ENCODE measurements around the gene ANO2.

DNA sequence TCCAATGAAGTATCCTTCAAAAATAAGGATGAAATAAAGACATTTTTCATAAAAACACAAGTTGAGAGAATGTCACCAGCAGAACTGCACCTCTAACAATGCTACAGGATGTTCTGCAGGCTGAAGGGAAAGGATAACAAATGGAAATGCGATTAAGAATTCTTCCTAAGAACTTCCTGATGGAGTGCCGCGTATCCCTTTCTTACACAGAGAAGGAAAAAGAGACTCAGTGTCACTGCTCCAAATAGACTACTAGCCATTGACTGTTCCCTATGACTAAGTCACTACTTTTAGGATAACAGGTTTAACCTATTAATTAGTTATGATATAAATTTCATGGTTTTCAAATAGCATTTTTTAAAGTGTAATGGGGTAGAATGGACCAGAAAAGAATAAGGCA, 3.2 kb downstream of the ANO2 start:
- no peak for TF ChIP-seq POLR2A (IDR thresholded peaks at IDR 0.05; ENCODE audit: low read depth)
- TF ChIP-seq POLR2AphosphoS5 (IDR thresholded peaks at IDR 0.05) = no peak
